NCI-H1092 treated with DMSO at 0.1 percent for 48 hours (cell line): Measurements from ENCODE around the gene GRM5.
A peak's percentile ranks its signal among the peaks of the same experiment; 100 is the strongest.
"Not testable (repeated sequence)": the region's sequence is repeated elsewhere in the genome, so short reads cannot be mapped to it uniquely, and the experiment has no call there.

Source experiments
- DNase-seq: peaks from one replicate; lab custom pipeline; 2025; lab: John Stamatoyannopoulos, UW

Gene GRM5

DNA sequence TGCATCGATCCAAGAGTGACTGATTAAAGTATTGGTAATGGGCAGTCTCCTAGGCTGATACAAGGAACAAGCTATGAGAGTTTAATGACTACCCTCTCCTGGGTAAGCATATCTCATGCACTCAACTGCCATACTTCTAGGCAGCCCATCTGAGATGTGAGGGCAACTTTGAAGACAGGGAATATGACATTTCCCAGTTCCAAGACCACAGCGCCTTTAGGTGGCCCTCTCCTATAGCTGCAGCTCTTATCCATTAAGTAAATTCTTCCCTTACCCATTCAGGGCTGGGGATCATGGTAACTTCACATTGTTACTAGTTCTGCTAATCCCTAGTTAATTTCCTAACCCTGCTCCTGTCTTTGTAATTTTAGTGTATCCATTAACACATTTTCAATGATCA, 570.9 kb downstream of the GRM5 start:
- DNase-seq, result no peak

DNA sequence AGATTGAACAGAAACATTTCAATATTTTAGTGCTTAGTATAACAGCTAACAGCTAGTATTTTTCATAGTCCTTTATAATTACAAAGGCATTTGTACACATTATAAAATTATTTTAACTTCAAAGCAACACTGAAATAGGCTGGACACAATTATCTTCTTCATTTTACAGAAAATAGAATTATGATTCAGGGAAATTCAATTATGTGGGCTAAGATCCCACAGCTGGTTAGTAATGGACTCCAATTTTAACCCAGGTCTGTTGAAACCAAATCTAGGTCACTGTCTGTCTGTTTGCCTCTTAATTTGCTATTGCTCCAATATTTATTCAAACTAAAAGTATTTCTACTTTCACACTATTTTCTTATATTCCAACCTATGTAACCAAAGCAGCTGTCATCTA, 574.1 kb downstream of the GRM5 start:
- no peak for DNase-seq

DNA sequence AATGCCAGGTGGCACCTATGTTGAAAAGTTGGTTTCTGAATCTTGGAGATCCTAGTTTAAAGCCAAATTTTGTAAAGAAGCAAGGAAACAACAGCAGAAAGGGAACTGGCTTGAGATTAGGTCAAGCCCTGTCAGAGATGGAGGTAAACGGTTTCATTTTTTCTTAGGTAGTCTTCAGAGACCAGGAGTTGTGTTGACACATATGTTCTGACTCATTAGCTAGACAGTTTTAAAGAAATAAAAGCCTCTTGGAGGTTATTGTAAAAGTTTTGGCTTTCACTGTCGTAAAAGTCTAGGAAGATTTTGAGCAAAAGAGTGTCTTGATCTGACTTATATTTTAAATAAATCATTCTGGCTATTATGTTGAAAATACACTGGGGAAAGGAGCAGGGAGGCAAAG, 576.8 kb downstream of the GRM5 start:
- DNase-seq, result no peak

DNA sequence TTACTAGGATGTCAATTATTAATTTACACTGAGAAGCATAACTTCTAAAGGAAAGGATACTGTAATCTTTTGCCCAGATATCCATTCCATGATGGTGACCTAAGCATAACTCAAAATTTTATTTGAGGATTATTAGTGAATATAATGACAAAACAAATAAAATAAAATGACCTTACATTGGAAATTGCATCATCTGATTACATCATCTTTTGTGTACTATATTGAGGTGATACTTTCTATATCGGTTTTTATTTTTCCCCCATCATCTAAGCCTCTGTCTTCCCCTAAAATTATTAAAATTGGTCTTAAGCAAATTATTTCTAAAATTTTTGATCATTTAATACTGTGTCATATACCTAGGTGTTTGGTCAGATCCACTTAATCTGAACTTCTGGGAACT, 578.1 kb downstream of the GRM5 start:
- DNase-seq, result no peak

DNA sequence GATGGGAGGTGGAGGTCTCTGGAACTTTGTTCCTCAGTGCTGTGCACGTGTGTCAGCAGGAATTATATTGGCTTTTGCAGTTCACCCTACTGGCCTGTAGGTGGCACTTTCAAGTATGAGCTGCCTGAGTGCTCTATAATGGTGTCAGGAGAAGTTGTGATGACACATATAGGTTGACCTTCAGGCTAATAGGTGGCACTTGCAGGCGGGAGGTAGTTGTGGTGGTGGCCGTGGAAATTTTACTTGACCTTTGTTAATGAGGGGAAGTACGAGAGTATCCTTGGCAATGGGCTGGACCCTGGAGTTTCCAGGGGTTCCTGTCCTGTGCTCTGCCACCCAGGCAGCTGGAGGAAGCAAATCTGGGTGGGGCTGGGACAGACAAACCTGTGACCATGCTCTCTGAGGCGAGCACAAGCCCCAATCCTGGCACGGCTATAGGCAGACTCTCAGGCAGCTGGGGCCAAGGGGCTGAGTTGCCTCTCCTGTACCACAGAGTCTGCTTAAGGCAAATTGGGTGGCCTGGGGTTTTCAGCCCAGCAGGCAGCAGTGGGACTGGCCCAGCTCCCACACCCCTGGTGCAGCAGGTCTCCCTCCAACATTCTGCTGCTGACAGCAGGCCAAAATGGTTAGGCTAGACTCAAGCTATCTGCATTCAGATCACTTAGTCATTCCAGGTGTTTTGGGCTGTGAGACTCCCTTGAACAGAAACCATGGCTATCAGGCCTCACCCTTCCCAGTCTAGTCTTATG, 580.7 kb downstream of the GRM5 start:
- no peak for DNase-seq

DNA sequence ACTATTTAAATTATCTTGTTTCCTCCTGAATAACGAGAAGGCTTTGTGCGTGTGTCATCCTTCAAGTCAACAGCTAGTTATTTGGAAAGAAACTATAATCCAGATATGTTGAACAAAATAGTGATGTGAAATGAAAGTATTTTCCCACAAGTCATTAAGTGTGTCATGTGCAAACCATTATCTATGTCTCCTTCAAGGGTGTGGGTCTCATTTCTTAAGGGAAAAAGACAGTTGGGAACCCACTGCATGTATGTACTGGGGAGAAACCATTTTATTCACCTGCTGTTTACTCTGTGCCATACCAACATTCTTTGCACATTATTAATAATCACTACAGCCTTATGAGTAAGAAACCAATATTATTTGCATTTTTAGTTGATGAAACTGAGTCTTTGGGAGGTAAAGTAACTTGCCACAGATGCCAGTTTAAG, 582.9 kb downstream of the GRM5 start:
- no peak for DNase-seq

DNA sequence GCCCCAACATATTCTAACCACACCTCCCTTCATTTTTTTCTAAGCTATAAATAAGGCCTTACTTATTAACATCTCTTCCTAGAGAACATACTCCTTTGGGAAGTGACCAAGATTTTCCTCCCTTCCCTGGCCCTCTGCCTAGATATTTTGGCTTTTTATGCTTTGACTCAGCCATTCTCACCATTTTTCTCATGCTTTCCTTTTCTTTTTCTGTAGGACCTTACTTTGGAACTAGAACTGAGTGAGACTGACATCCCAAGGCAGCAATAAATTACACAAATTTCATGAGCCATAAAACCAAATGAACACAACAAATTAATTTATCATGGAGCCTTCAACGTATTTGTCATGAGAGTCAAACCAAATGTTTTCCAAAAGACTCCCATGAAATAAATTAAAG, 585.6 kb downstream of the GRM5 start:
- DNase-seq, result no peak

DNA sequence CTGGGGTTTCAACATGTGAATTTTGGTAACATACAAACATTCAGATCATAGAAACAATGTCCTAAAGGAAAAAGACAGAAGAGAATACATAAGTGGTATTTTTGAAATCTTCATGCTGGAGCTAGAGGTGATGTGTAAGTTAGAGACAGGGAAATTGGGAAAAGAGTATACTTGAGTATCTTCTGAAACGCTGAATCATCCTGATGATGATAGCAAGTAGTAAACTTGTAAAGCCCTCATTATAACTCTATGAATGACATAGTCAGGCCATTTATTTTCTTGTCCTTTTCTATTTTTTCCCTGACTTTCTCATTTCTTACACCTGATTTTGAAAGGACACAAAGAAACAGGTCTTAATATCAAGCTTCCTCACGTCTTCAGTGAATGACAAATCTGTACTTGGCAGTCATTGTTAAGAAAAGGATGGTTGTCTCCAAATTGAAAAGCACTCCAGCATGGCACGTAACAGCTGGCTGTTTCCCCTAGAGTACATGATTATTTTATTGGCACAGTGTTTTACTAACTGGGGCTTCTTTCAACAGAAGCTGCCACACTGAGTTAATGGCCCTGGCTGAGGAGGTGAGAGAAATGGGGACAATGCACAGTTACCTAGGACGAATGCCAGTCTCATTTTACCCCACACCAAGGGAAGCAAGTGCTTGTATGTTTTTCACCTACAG, 587.5 kb downstream of the GRM5 start:
- peak; percentile 89 for DNase-seq

DNA sequence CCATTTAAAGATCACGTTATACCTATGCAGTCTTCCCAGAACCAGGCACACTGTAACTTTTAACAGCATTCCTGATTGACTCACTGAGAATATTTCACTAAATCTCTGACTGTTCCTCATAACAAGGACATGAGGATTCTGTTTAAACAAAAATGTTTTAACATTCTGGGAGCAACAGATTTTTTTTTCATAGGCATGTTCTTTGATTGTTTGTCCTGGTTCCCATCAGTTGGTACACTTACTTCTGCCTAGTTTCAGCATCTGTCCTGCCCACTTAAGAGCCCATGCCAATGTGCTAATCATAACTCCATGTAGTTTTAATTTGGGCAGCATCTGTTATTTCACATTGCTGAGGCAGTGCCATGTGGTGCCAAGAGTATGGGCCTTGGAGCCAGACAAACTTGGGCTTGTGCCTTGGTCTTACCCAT, 589.8 kb downstream of the GRM5 start:
- no peak for DNase-seq

DNA sequence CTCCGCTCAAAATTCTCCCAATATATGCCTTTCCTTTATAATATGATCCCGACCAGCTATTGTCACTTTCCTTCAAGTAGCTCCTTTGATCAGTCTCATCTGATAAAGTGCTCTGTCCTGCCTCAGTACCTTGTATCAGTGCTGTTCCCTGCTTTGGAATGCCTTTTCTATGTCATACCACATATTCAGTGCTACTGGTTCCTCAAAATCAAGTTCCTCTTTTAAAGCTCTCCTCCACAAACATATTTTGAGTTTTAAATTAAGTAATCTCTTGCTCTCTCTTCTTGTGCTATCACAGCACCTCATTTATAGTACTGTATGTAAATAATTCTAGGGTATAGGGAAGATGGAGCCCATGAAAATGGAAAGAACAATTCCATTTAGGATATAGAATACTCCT, 591.1 kb downstream of the GRM5 start:
- no peak for DNase-seq

DNA sequence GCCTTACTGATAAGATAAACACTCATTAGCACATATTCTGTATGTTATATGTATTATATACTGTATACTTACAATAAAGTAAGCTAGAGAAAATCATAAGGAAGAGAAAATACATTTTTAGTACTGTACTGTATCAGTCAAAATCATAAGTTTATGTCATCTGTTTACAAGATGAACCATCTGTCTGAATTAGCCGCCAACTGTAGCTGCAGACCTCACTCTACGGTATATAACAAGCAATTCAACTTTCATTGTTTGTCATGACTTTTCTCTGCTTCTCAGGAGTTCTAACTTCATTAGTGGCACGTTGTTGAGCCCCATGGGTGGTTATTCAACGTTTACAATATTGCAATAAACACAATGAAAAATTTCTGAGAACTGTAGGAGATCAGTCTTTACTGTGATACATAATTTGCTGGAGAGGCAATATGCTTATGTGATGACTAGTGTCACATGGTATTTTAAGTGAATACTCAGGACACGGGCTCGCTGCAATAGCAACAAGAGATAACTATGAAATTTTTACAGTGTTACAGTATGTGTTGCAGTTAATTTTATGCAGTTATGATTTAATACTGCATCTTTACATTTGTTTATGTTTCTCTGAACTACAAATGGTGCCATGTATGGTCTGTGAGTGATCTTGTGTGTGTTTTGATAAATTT, 596.1 kb downstream of the GRM5 start:
- DNase-seq, result no peak

DNA sequence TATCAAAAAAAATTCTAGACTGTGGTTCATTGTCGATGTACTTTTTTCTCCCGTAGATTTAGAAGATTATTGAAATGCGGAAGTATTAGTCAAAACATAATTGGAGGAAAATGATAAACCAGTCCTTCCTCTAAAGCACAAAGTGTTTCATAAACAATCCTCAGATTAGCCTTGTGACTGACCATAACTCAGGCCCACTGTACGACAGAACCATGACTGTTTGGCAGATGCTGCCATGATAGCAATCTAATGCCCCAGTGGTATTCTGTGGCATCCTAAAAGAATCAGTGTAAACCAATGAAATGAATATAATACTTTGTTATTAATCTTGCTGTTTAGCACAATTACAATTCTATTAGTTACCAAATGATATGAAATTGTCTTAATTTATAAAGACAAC, 601.3 kb downstream of the GRM5 start:
- no peak for DNase-seq

DNA sequence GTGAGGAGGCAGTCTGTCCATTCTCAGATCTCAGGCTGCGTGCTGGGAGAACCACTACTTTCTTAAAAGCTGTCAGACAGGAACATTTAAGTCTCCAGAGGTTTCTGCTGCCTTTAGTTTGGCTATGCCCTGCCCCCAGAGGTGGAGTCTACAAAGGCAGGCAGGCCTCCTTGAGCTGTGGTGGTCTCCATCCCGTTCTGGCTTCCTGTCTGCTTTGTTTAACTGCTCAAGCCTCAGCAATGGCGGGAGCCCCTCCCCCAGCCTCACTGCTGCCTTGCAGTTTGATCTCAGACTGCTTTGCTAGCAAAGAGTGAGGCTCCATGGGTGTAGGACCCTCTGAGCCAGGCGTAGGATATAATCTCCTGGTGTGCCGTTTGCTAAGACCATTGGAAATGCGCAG, 602.5 kb downstream of the GRM5 start:
- DNase-seq, result not testable (repeated sequence)

DNA sequence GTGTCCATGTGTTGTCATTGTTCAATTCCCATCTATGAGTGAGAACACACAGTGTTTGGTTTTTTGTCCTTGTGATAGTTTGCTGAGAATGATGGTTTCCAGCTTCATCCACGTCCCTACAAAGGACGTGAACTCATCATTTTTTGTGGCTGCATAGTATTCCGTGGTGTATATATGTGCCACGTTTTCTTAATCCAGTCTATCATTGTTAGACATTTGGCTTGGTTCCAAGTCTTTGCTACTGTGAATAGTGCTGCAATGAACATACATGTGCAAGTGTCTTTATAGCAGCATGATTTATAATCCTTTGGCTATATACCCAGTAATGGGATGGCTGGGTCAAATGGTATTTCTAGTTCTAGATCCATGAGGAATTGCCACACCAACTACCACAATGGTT, 607.7 kb downstream of the GRM5 start:
- not testable (repeated sequence) for DNase-seq

DNA sequence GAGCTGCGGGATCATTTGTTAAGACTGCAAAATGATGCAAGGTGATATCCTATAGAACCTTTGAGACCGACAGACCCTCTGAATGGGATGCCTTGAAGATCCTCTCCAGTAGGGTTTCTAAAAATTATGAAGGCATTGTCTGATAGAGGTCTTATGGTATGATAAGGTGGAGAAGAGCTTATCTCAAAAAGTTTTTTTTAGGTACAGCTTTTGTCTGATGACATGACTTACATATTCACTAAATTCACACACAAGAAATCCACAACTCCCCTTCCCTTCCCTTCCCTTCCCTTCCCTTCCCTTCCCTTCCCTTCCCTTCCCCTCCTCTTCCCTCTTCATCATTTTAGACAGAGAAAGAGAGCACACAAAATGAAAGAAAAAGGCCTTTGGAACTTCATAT, 609.8 kb downstream of the GRM5 start:
- no peak for DNase-seq

DNA sequence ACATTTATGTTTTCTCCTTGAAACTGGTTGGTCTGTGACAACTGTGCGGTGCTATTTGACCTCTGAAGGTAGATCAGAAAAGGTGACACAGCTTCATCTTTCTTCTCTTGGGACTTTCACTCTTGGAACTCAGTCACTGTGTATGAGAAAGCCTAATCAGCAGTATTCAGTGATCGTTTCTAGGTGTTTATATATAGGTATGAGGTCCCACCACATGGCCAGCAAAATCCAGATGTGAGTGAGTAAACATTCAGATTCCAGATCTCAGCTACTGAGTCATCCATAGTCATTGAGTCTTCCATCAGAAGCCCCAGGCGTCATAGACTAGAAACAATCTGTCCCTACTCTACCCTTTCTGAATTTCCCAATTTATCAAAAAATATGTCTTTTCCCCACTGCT, 610.9 kb downstream of the GRM5 start:
- no peak for DNase-seq
